ENCODE measurements around the gene PRKCA.

DNA sequence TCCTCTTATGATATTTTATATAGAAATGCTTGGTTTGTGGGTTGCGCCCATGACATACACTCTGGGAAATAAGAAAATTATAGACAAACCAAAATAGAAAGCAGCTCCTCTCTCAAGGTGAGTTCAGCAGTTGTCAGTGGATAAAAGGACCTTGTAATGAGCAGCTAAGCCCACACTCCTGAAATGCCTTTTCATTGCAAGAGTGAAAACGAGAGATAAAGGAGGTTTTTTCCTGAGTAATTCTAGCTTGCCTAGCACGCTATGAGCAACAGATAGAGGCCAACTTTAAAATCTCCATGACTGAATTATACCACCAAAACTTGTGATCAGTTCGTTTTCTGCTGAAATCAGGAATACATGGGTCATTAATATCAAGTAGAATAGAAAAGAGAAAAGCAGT lies 270.7 kb downstream of the PRKCA start:
- TF ChIP-seq, protein P1, sequence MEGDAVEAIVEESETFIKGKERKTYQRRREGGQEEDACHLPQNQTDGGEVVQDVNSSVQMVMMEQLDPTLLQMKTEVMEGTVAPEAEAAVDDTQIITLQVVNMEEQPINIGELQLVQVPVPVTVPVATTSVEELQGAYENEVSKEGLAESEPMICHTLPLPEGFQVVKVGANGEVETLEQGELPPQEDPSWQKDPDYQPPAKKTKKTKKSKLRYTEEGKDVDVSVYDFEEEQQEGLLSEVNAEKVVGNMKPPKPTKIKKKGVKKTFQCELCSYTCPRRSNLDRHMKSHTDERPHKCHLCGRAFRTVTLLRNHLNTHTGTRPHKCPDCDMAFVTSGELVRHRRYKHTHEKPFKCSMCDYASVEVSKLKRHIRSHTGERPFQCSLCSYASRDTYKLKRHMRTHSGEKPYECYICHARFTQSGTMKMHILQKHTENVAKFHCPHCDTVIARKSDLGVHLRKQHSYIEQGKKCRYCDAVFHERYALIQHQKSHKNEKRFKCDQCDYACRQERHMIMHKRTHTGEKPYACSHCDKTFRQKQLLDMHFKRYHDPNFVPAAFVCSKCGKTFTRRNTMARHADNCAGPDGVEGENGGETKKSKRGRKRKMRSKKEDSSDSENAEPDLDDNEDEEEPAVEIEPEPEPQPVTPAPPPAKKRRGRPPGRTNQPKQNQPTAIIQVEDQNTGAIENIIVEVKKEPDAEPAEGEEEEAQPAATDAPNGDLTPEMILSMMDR (IDR thresholded peaks at IDR 0.05): no peak
- TF ChIP-seq POLR2A (IDR thresholded peaks at IDR 0.05): no peak

Measured in gastroesophageal sphincter (tissue), 3 donors.